Transverse colon (tissue), 4 donors: ENCODE measurements around the gene P3H2. TPM values are rescaled to one million over a fixed set of nuclear protein-coding genes. Genes with fewer than 3 reads are reported as not detected.

Source experiments
- DNase-seq: peaks from one replicate; pipeline ENCODE4 v3.0.0-alpha.2; 2019
- H3K27ac ChIP-seq, 4 donors: fragments of 200-600 bp; sonication (generic); 2 replicates each; pipeline ENCODE4 v1.5.1; 2016 to 2018; ENCODE audit warnings: inconsistent platforms in 4 of 4
- H3K27me3 ChIP-seq: fragments of 200-600 bp; sonication (generic); 2 replicates; pipeline ENCODE4 v1.5.1; 2017; ENCODE audit warnings: inconsistent platforms
- H3K36me3 ChIP-seq, 4 donors: fragments of 200-600 bp; sonication (generic); 2 replicates each; pipeline ENCODE4 v1.5.1; 2017 to 2019; ENCODE audit warnings: inconsistent platforms in 4 of 4
- H3K4me1 ChIP-seq, 4 donors: fragments of 200-600 bp; sonication (generic); 2 replicates each; pipeline ENCODE4 v1.5.1; 2017 to 2020; ENCODE audit warnings: inconsistent platforms in 4 of 4
- H3K4me3 ChIP-seq, 4 donors: fragments of 200-600 bp; sonication (generic); 1 replicate in 1 of 4; 2 replicates in 3 of 4; pipeline versions ENCODE4 v1.5.1 to v1.6.1; 2017 to 2019; ENCODE audit warnings: inconsistent platforms in 4 of 4
- H3K9me3 ChIP-seq, 2 donors: fragments of 200-600 bp; sonication (generic); 2 replicates each; pipeline ENCODE4 v1.5.1; 2017 to 2019; ENCODE audit warnings: inconsistent platforms in 2 of 2
- CTCF ChIP-seq, 5 experiments: fragments of 200-600 bp in 3 of 5; fragments of 450-650 bp in 2 of 5; sonication (generic) in 3 of 5; IDR thresholded peaks; 1 replicate in 2 of 5; 2 replicates in 3 of 5; pipeline ENCODE4 v1.5.1; 2016 to 2017; ENCODE audit warnings: antibody characterized with exemption in 5 of 5, inconsistent platforms in 3 of 5, mild to moderate bottlenecking in 2 of 5, moderate library complexity in 1 of 5
- EP300 ChIP-seq: sonication (generic); formaldehyde crosslinking; IDR thresholded peaks from one replicate; pipeline ENCODE4 v1.6.1; 2017; ENCODE audit warnings: antibody characterized with exemption, low read depth
- POLR2A ChIP-seq: fragments of 450-650 bp; IDR thresholded peaks from one replicate; pipeline ENCODE4 v1.6.1; 2016; ENCODE audit warnings: antibody characterized with exemption, mild to moderate bottlenecking, moderate library complexity
- POLR2AphosphoS5 ChIP-seq, 3 donors: sonication (generic); formaldehyde crosslinking; IDR thresholded peaks; one replicate each; pipeline ENCODE4 v1.6.1; 2016; ENCODE audit warnings: antibody characterized with exemption in 3 of 3
- WGBS, 2 donors: methylation state at CpG; one replicate each; pipeline ENCODE4 v1.1.5; 2018; ENCODE audit warnings: low coverage in 1 of 2; 5-methylcytosine and 5-hydroxymethylcytosine counted together
- in situ Hi-C, 4 donors: fragments of 200-750 bp; cut with MboI; loops; one replicate each; pipeline versions ENCODE4 v1.15.0 to v1.15.1; 2017; ENCODE audit warnings: low sequenced_read_pairs in 3 of 4, low pct_ligation_motif_present in 1 of 4, low pct_unique_long_range_greater_than_20kb in 1 of 4
- intact Hi-C: fragments of 100-400 bp; cut with DNase I; formaldehyde crosslinking; loops from one replicate; pipeline ENCODE4 v1.15.1; 2023; ENCODE audit warnings: low total_unique reads
- total RNA-seq, 4 donors: library from RNA; depleted of rRNA; stranded (reverse); fragments of >200 nt; gene quantifications; one replicate each; pipeline ENCODE4 v1.1.0, GENCODE V29; 2016

The P3H2 gene
- total RNA-seq, 4 donors from 2014 or later, result 26.6 to 153 (median 54.3) TPM

DNA sequence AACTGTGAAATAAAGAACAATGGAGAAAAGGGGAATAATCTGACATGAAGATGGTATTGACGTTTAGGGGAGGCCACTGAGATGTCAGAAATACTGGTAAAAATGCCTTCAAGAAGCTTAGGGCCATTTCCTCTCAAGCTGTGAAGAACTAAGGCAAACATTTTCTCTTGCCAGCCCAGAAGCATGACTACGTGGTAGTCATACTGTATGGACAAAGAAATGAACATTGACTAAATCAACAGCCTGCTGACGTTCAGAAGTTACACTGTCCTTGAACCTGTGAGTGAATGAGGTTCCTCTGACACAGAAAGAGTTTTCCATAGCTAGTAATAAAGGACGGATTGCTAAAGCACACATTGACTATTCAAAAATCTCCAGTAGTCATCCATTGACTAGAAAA is 121.0 kb downstream of the P3H2 start:
- peaks cover 0 to 2% (median under 1%) of the 10 kb centered on the region in 4 donors for H3K4me1 ChIP-seq
- intact Hi-C loops (no loop called here), in situ Hi-C loops (no loop called here)
- no peak overlapping the region for H3K27ac ChIP-seq
- 67 to 82% methylated on average over 4 of the region's 4 CpGs for WGBS, 2 donors
- no peaks in the 10 kb centered on the region for H3K27me3 ChIP-seq
- no peaks in the 10 kb centered on the region for H3K9me3 ChIP-seq
- no peak overlapping the region for H3K4me3 ChIP-seq
- TF ChIP-seq EP300, result no peak
- TF ChIP-seq POLR2AphosphoS5 (IDR thresholded peaks at IDR 0.05), result no peak
- no peak for TF ChIP-seq POLR2A
- TF ChIP-seq CTCF (IDR thresholded peaks at IDR 0.05), result no peak
- no peak for DNase-seq
- H3K36me3 ChIP-seq, result no peaks in the 10 kb centered on the region

DNA sequence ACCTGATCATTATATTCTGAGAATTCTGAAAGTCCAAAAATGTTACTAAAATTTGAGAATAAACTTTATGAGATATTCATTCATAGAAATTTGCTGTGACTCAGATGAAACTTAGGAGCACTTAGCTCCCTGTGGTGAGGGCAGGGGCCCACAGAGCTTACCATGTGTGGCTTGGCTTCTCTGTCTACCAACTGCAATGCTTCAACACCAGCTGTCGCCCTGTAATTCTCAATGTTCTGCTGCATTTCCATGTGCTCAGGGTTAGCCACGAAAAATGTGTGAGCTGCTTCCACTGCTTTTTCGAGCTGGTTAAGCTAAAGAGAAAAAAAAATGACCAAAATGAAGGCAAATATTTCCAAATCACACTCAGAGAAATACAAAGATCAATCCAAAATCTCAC is 125.6 kb downstream of the P3H2 start:
- in situ Hi-C loops, result no loop called here
- TF ChIP-seq POLR2AphosphoS5 (IDR thresholded peaks at IDR 0.05), result no peak
- no peak for TF ChIP-seq EP300
- no peak for TF ChIP-seq CTCF (IDR thresholded peaks at IDR 0.05)
- TF ChIP-seq POLR2A, result no peak
- 67% methylated on average over 3 of the region's 3 CpGs; no CpG with 5 or more reads in 1 of the 2 donors for whole genome bisulfite sequencing, 2 donors
- intact Hi-C loops, result no loop called here
- Histone ChIP-seq H3K4me1 (no peaks in the 10 kb centered on the region), H3K27ac (no peak overlapping the region), H3K27me3 (no peaks in the 10 kb centered on the region), H3K4me3 (no peak overlapping the region), H3K36me3 (peaks cover 0 to 6% (median 0%) of the 10 kb centered on the region in 4 donors), H3K9me3 (no peaks in the 10 kb centered on the region)
- no peak for DNase-seq

- Histone ChIP-seq H3K27me3 (no peaks in the 10 kb centered on the region), H3K4me3 (no peak overlapping the region), H3K36me3 (peaks cover 0 to 6% (median 0%) of the 10 kb centered on the region in 4 donors), H3K27ac (no peak overlapping the region), H3K9me3 (no peaks in the 10 kb centered on the region), H3K4me1 (no peaks in the 10 kb centered on the region)
- intact Hi-C loops, result no loop called here
- TF ChIP-seq POLR2AphosphoS5 (IDR thresholded peaks at IDR 0.05), result no peak
- TF ChIP-seq CTCF (IDR thresholded peaks at IDR 0.05), result no peak
- no peak for TF ChIP-seq EP300
- TF ChIP-seq POLR2A, result no peak
- no peak for DNase-seq
- in situ Hi-C loops, result no loop called here
- 79 to 95% methylated on average over 3 to 5 of the region's 5 CpGs for WGBS, 2 donors
These were observed 129.9 kb downstream of the P3H2 start for GRCh38 chr3:189990826-189991225.

DNA sequence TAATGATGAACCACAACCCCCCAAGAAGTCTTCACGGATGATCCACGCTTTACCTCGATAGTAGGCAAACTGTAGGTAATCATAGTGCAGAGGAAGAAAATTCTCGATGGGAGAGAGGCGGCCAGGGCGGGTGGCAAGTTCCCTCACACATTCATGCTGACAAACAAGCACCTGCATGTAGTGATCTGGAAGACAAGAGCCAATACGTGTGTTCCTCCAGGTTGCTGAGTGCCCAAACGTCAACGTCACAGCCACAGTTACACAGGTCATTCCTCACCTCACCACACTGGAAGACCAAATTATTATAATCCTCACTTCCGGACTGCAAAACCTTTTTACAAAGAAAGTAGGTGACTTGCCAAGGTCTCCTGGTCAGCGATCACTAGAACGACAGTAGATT is 131.8 kb downstream of the P3H2 start:
- 91% methylated on average over 9 to 12 of the region's 12 CpGs for WGBS, 2 donors
- TF ChIP-seq EP300 (no peak), POLR2A (no peak), CTCF (IDR thresholded peaks at IDR 0.05) (no peak), POLR2AphosphoS5 (IDR thresholded peaks at IDR 0.05) (no peak)
- Histone ChIP-seq H3K4me3 (no peak overlapping the region), H3K27me3 (no peaks in the 10 kb centered on the region), H3K4me1 (no peaks in the 10 kb centered on the region), H3K9me3 (no peaks in the 10 kb centered on the region), H3K36me3 (peaks cover 0 to 6% (median 0%) of the 10 kb centered on the region in 4 donors), H3K27ac (no peak overlapping the region)
- in situ Hi-C loops, result no loop called here
- DNase-seq, result no peak
- intact Hi-C loops, result no loop called here
